GM12864 (cell line): ENCODE results near the gene CCDC40.

Source experiments
- DNase-seq: peaks from one replicate; pipeline ENCODE4 v3.0.0-alpha.2; 2011; ENCODE audit warnings: low read depth
- H3K4me3 ChIP-seq: 2 replicates; pipeline ENCODE4 v1.5.1; 2011; ENCODE audit warnings: mild to moderate bottlenecking, low read depth, low read length, control low read depth
- CTCF ChIP-seq: IDR thresholded peaks from 2 replicates; pipeline ENCODE4 v1.5.1; 2011; ENCODE audit warnings: low read depth, mild to moderate bottlenecking, moderate library complexity, low read length, control low read depth, inconsistent platforms; ENCODE audit errors: missing control alignments

CCDC40 gene

DNA sequence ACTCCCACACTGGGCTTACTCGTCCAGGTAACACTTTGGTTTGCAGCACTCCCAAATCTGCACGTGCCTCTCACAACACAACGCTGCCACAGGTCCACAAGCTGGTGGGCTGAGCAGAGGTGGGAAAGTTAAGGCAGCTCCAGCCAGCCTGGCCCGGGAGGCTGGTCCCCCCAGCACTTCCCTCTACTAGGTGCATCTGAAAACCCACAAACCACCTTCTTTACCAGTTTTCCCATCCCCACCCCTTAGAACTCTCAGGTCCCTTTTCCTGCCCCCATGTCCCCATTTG, 63.5 kb downstream of the CCDC40 start:
- no peak for DNase-seq
- TF ChIP-seq CTCF, result no peak
- no peak overlapping the region for H3K4me3 ChIP-seq

GRCh38 chr17:80101011-80101945, 64.8 kb downstream of the CCDC40 start, which contains the start of gene GAA:
Gene GAA (plus strand): TSS chr17:80101581. CDS start chr17:80104587, 3,006 bp downstream.
- peak; percentile 22 for DNase-seq
- TF ChIP-seq CTCF, result peak; percentile 81
- H3K4me3 ChIP-seq, result peak within 1 kb of the TSS; percentile 78

GRCh38 chr17:80101946-80102663, 65.7 kb downstream of the CCDC40 start:
- DNase-seq, result no peak
- H3K4me3 ChIP-seq, result peak overlapping the region; percentile 64
- no peak for TF ChIP-seq CTCF

- H3K4me3 ChIP-seq, result no peak overlapping the region
- no peak for DNase-seq
- TF ChIP-seq CTCF, result no peak
Observed at GRCh38 chr17:80102664-80103448, 66.4 kb downstream of the CCDC40 start.

DNA sequence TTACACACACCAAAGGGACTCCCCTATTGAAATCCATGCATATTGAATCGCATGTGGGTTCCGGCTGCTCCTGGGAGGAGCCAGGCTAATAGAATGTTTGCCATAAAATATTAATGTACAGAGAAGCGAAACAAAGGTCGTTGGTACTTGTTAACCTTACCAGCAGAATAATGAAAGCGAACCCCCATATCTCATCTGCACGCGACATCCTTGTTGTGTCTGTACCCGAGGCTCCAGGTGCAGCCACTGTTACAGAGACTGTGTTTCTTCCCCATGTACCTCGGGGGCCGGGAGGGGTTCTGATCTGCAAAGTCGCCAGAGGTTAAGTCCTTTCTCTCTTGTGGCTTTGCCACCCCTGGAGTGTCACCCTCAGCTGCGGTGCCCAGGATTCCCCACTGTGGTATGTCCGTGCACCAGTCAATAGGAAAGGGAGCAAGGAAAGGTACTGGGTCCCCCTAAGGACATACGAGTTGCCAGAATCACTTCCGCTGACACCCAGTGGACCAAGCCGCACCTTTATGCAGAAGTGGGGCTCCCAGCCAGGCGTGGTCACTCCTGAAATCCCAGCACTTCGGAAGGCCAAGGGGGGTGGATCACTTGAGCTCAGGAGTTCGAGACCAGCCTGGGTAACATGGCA, 67.1 kb downstream of the CCDC40 start:
- H3K4me3 ChIP-seq, result no peak overlapping the region
- TF ChIP-seq CTCF, result no peak
- DNase-seq, result no peak

GRCh38 chr17:80104321-80104955, 68.0 kb downstream of the CCDC40 start:
- DNase-seq, result no peak
- H3K4me3 ChIP-seq, result no peak overlapping the region
- no peak for TF ChIP-seq CTCF
